Peyer's patch (tissue), 4 donors: Measurements from ENCODE around the gene GSDMA.

Experiments used
- POLR2A ChIP-seq, 2 donors: fragments of 450-650 bp; IDR thresholded peaks; one replicate each; pipeline ENCODE4 v1.5.1; 2017; ENCODE audit warnings: antibody characterized with exemption in 2 of 2, mild to moderate bottlenecking in 2 of 2, moderate library complexity in 2 of 2
- TF ChIP-seq, protein P1 (sequence below), 6 experiments: fragments of 450-650 bp in 4 of 6; fragments of 200-600 bp in 2 of 6; sonication (generic) in 1 of 6; IDR thresholded peaks; one replicate each; pipeline ENCODE4 v1.5.1; 2017 to 2019; ENCODE audit warnings: antibody characterized with exemption in 6 of 6, mild to moderate bottlenecking in 3 of 6, moderate library complexity in 1 of 6

DNA sequence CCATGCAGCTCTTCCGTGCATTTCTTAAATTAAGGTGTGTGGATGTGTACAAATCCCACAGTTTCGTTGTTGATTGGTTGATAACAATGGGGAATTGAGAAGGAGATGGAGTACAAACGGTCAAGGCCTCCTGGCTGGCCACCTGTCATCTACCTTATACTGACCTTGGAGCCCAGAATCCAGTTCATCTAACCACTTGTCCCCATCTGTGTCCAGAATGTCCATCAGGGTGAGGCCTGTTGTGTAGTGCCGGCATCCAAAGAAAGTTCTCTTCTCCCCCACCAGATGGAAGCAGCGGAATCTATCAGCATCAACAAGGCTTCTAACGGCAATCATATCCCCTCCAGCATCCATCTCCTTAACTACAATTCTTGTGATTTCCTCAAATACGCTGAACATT lies 45.9 kb upstream of the GSDMA start:
- TF ChIP-seq, protein P1, sequence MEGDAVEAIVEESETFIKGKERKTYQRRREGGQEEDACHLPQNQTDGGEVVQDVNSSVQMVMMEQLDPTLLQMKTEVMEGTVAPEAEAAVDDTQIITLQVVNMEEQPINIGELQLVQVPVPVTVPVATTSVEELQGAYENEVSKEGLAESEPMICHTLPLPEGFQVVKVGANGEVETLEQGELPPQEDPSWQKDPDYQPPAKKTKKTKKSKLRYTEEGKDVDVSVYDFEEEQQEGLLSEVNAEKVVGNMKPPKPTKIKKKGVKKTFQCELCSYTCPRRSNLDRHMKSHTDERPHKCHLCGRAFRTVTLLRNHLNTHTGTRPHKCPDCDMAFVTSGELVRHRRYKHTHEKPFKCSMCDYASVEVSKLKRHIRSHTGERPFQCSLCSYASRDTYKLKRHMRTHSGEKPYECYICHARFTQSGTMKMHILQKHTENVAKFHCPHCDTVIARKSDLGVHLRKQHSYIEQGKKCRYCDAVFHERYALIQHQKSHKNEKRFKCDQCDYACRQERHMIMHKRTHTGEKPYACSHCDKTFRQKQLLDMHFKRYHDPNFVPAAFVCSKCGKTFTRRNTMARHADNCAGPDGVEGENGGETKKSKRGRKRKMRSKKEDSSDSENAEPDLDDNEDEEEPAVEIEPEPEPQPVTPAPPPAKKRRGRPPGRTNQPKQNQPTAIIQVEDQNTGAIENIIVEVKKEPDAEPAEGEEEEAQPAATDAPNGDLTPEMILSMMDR (IDR thresholded peaks at IDR 0.05): peak in 1 of 6 experiments; percentile 17
- no peak for TF ChIP-seq POLR2A (IDR thresholded peaks at IDR 0.05)
